Activated CD4-positive, alpha-beta T cell treated with anti-CD3 and anti-CD28 coated beads, Interleukin-2, amount 50 U/mL, for 4 hours (primary cell): ENCODE results near the gene GRB2.
A peak's percentile ranks its signal among the peaks of the same experiment; 100 is the strongest.

Experiments used
- DNase-seq, 2 experiments: peaks; one replicate each; pipeline ENCODE4 v3.0.0-alpha.2; 2020

The GRB2 gene

GRCh38 chr17:75412455-75413317 is 7.2 kb upstream of the GRB2 start:
- peak; percentile 61 to 68 for DNase-seq

- no peak for DNase-seq
Observed at GRCh38 chr17:75411328-75412067, 6.0 kb upstream of the GRB2 start.

- no peak for DNase-seq
Observed at GRCh38 chr17:75410141-75410540, 4.7 kb upstream of the GRB2 start.

- no peak for DNase-seq
Observed at GRCh38 chr17:75407655-75408352, 2.3 kb upstream of the GRB2 start.

GRCh38 chr17:75406222-75406615 is 741 bp upstream of the GRB2 start:
- no peak for DNase-seq

GRCh38 chr17:75404731-75405364 is 630 bp downstream of the GRB2 start:
- DNase-seq: peak; percentile 35 to 44

- DNase-seq: peak; percentile 37 to 38
Observed at GRCh38 chr17:75404223-75404730, 1.2 kb downstream of the GRB2 start.

- no peak for DNase-seq
Observed at GRCh38 chr17:75403131-75403530, 2.3 kb downstream of the GRB2 start.

GRCh38 chr17:75402026-75402425 is 3.5 kb downstream of the GRB2 start:
- no peak for DNase-seq

GRCh38 chr17:75400326-75400939 is 5.0 kb downstream of the GRB2 start:
- no peak for DNase-seq

GRCh38 chr17:75398279-75398678 is 7.2 kb downstream of the GRB2 start:
- no peak for DNase-seq

GRCh38 chr17:75397217-75397616 is 8.3 kb downstream of the GRB2 start:
- no peak for DNase-seq

GRCh38 chr17:75396796-75397195 is 8.7 kb downstream of the GRB2 start:
- DNase-seq: no peak

- DNase-seq: no peak
Observed at GRCh38 chr17:75396025-75396424, 9.5 kb downstream of the GRB2 start.

GRCh38 chr17:75394332-75394918 is 11.1 kb downstream of the GRB2 start:
- DNase-seq: no peak

- DNase-seq: peak; percentile 67
Observed at GRCh38 chr17:75393523-75394331, 11.8 kb downstream of the GRB2 start.

GRCh38 chr17:75392559-75392958 is 12.9 kb downstream of the GRB2 start:
- no peak for DNase-seq

GRCh38 chr17:75390982-75391381 is 14.5 kb downstream of the GRB2 start:
- no peak for DNase-seq

- no peak for DNase-seq
Observed at GRCh38 chr17:75388476-75389030, 16.9 kb downstream of the GRB2 start.

- no peak for DNase-seq
Observed at GRCh38 chr17:75387771-75388170, 17.7 kb downstream of the GRB2 start.

GRCh38 chr17:75386430-75386829 is 19.0 kb downstream of the GRB2 start:
- no peak for DNase-seq
